Stimulated activated naive CD8-positive, alpha-beta T cell treated with anti-CD3 and anti-CD28 coated beads, Interleukin-15, Interleukin-2, amounts not matched to agents 100 U/mL and 50 U/mL, for 24 hours (primary cell): ENCODE data around the gene COL23A1.
"Not testable (repeated sequence)": the region's sequence is repeated elsewhere in the genome, so short reads cannot be mapped to it uniquely, and the experiment has no call there.

Experiments
- ATAC-seq: fragments of 150-1000 bp; cut with Tn5 transposase; one replicate; pipeline ENCODE4 v1.10.0; 2021
- DNase-seq: peaks from one replicate; pipeline ENCODE4 v3.0.0; 2021

COL23A1 gene

GRCh38 chr5:178505639-178506407, 84.4 kb downstream of the COL23A1 start:
- DNase-seq (no peak), ATAC-seq (no peak)

- ATAC-seq (no peak), DNase-seq (no peak)
Observed at GRCh38 chr5:178504340-178504960, 85.7 kb downstream of the COL23A1 start.

- no peak for DNase-seq
- ATAC-seq = no peak
Observed at GRCh38 chr5:178502401-178503100, 87.6 kb downstream of the COL23A1 start.

DNA sequence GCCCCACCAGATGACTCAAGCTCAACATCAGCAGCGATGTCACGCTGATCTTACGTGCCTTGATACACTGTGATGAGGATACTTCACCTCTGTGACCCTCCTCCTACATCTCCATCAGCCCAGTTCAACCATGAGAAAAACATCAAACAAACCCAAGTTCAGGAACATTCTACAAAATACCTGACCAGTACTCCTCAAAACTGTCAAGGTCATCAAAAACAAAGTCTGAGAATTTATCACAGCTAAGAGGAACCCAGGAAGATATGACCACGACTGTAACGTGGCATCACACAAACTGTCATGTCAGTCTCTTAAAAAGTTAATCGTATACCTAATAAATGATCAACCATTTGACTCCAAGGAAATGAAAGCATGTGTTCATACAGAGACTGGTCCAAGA, 90.8 kb downstream of the COL23A1 start:
- DNase-seq = no peak

GRCh38 chr5:178496642-178497041, 93.6 kb downstream of the COL23A1 start:
- ATAC-seq (no peak), DNase-seq (no peak)

More for the DNA sequence above, 90.8 kb downstream of the COL23A1 start:
- no peak for ATAC-seq

DNA sequence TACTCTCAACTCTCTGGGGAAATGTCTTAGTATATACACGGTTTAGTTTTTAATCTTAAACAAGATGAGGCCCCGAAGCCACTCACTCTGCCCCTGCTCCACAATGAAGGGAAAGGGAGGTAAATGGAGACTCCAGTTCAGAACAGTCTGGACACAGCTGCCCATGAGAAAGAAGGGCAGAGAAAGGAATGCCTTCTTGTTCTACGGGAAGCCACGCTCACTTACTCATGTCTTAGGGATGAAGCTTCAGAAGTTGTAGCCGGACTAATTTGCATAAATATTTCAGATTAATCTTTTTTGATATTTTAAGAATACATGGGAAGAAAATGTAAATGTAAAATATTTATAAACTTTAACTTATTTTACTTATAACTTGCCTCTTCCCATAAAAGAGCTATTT, 94.0 kb downstream of the COL23A1 start:
- DNase-seq = no peak
- no peak for ATAC-seq

DNA sequence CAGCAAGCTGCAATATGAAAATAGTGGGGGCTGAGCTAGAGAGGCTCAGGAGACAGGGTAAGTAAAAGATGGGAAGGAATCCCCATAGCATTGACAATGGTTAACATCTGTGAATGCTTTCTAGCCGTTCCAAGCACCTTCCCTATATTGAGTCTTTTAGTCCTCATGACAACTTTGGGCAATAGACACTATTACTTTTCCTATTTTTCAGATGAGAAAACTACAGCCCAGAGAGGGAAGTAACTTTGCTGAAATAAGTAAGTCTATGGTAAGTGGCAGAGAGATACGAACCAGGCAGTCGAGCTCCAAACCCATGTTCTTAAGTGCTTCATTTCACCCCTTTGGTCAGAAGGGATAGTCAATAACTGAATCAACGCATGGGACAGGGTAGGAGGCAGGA, 94.5 kb downstream of the COL23A1 start:
- DNase-seq (no peak), ATAC-seq (no peak)

DNA sequence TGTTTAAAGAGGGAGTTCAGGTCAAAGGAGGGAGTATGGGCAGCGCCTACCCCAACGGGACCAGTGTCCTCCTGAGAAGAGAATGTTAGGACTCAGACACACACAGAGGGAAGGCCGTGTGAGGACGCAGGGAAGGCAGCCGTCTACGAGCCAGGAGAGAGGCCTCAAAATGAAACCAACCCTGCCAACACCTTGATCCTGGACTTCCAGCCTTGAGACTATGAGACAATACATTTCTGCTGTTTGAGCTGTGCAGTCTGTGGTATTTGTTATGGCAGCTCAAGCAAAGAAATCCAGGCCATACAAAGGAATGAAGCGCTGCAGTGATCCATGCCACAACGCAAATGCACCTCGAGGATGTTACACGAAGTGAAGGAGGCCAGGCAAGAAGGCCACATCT, 97.9 kb downstream of the COL23A1 start:
- ATAC-seq (no peak), DNase-seq (no peak)

- DNase-seq (no peak), ATAC-seq (no peak)
Observed at GRCh38 chr5:178490935-178491652, 99.1 kb downstream of the COL23A1 start.

DNA sequence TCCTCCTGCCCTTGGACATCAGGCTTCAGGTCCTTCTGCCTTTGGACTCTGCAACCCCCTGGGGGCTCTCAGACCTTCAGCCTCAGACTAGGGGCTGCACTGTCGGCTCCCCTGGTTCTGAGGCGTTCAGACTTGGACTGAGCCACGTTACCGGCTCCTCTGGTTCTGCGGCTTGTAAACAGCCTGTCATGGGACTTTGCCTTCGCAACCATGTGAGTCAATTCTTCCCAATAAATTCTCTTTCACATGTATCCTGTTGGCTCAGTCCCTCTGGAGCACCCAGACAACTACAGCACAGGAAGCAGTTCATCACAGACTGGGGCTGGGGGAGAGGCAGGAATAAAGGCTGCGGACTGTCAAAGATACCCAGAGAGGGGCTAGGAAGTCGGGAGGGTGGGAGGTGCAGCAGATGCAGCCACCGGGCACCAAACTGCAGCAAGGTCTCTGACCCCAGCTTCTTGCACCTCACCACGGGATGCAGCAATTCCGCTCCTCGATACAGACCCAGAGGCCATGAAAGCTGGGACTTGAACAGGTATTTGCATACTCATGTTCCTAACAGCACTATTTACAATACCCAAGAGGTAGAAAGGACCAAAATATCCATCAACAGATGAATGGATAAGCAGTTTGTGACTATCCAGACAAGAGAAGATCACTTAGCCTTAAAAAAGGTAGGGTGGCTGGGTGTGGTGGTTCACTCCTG, 100.8 kb downstream of the COL23A1 start:
- ATAC-seq = no peak
- no peak for DNase-seq

DNA sequence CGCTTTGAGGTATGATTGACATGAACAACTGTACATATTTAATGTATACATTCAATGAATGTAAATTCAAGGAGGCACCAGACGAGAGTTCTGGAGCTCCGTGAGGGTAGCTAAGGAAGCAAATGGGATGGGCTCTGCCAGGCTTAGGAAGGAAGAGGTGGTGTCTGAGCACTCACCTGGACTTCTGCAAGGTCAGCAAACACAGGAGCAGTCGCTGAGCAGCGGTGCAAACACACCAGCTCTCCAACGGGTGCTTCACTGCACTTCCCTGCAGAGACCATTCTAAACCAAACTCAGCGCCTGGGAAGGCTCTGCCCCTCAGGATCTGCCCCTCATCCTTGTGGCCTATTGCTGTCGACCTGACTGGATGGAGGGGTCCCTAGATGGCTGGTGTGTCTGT, 101.5 kb downstream of the COL23A1 start:
- ATAC-seq = no peak
- no peak for DNase-seq

GRCh38 chr5:178487911-178488600, 102.1 kb downstream of the COL23A1 start:
- no peak for ATAC-seq
- DNase-seq = no peak

GRCh38 chr5:178486878-178487512, 103.2 kb downstream of the COL23A1 start:
- not testable (repeated sequence) for DNase-seq, ATAC-seq

DNA sequence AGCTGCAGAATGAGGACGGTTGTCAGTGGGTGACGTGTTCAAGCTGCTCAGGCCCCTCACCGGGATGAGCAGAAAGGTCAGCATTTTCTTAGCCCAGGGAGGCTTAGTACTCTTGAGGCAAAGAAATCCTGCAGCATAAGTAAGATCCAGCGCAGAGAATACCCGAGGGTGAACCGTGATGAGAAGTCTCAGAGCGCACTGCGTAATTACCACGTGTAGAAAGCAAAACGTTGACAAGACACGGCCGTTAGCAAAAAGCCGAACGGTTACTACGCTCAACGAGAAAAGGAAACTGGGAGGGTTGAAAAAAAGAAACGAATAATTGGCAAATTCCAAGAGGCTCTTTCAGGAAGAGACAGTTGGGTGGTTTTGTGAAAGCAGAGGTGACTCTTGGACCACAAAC, 104.0 kb downstream of the COL23A1 start:
- ATAC-seq = no peak
- no peak for DNase-seq

GRCh38 chr5:178483620-178484019, 106.6 kb downstream of the COL23A1 start:
- ATAC-seq (peak; percentile 61), DNase-seq (peak; percentile 38)

- no peak for DNase-seq
- no peak for ATAC-seq
Observed at GRCh38 chr5:178479261-178479660, 110.9 kb downstream of the COL23A1 start.

DNA sequence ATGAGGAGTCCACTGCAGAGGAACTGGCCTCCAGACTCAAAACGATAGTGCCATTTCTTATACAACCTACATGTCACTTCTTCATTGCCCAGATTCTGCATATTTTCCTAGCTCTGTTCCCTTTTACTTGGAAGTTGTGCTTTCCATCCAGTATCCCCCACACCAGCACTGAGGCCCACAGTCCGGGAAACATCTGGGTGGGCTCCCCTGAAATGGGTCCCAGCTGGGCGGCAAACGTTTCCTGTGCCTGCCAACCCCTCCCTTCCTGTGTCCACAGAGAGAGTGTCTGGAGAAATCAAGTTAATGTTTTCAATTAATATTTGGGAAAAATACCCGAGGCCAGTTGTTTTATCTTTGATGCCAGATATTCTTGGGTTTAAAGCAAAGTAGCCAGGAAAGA, 111.8 kb downstream of the COL23A1 start:
- no peak for ATAC-seq
- no peak for DNase-seq

DNA sequence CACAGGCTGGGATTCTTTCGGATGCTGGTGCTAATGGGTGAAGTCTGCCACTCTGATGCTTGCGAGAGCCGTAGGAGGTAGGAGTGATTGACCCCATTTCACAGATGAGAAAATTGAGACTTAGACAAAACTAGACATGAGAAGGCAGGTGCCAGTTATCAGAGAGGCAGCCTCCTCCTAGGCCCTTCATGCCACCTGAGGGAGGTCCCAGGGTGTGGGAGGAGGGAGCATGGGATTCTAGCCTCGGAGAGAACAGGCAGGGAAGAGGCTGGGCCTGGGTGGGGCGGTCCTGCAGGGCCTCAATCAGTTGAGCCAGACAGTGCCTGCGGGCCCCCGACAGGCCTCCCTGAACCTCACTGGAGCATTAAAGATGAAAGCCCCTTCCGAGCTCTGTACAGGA, 112.4 kb downstream of the COL23A1 start:
- ATAC-seq = no peak
- DNase-seq = no peak

DNA sequence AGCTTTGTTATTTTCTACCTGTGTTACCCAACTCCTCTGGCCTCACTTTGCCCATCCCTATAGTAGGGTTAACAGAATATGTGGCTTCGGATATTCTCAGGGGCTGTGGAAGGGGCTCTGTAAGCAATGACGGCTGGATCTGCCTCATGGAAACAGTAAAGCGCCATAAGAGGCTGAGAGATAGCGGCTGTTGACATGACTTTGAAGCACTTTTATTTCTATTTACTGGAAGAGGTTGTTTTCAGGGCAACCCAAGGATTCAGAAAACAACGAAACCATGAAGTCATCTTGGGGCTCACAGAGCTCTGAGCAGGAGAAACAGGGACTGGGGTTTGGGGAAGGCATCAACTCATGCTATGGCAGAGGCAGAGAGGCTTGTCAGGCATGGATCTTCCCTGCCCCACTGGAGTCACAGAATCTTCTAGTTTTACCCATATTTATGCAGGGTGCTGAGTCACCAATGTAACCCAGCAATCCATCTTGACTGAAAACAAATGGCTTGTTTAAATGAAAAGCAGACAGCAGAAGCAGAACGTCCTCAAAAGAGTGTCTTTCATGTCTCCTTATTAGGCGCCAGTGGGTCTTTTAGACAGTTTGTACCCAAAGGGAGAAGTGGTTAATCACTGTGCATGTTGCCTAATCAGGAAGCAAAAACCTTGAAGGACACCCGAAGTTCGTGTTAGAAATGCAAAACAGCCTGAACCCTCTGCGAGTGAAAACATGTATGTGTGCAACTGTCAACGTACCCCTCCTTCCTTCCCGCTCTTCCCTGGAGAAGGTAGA, 113.0 kb downstream of the COL23A1 start:
- DNase-seq (no peak), ATAC-seq (no peak)

GRCh38 chr5:178476531-178476930, 113.7 kb downstream of the COL23A1 start:
- DNase-seq (no peak), ATAC-seq (no peak)
